ENCODE results near the gene KDM4E.
"Not testable (repeated sequence)": the region's sequence is repeated elsewhere in the genome, so short reads cannot be mapped to it uniquely, and the experiment has no call there.

The KDM4E gene

DNA sequence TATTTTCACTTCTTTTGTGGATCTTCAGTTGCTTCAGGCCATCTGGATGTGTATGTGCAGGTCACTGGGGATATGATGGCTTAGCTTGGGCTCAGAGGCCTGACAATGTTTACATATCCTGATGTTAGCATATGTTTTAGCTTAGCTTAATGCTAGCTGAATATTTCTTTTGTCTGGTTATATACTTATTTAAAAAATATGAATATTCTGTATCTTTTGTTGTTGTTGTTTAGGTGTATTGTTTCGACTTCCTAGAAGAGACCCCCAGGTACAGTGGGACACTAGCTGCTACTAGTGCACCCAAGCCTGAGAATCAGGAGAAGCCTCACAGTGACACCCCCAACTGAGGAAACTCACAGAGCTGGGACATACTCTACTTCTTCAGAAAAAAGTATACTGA, at the start of gene KDM4E:
Gene KDM4E, plus strand, starts transcription at position 301 of the 400 bp plus-strand sequence. CDS start 300 bp downstream, outside the sequence.
- no peak for DNase-seq (ENCODE audit: low read depth)

DNA sequence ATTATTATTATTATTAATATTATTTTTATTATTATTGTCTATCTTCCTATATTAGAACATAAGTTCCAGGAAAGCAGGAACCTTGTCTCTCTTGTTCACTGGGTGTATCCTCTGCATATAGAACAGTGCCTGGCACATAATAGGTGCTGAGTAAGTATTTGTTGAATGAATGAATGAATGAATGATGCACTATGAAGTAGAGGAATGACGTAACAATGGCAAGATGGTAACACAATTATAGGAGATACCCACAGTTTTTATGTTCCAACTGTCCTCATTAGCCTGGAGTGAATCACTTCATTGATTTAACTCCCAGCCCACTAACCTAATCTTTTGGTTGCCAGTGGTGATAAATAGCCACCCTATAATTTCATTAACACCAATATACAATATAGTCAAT, 49.5 kb upstream of the KDM4E start:
- no peak for DNase-seq (ENCODE audit: low read depth)

DNA sequence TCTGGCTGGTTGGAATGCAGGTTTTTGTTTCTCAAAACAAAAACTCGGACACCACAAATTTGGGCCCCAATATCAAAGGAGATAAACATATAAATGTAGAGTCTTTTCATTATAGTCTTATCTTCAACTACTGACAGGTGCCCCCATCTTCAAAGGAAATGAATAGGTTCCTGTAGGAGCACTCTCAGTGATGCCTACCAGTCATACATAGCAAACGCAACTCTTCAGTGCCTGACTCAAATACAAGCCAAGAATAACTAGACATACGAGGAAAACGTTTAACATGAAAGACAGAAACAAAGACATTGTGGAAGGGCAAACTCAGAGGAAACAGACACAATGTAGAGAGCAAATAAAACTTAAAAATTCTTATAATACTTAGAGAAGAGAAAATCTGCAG, 37.7 kb upstream of the KDM4E start:
- DNase-seq (ENCODE audit: low read depth) = no peak

DNA sequence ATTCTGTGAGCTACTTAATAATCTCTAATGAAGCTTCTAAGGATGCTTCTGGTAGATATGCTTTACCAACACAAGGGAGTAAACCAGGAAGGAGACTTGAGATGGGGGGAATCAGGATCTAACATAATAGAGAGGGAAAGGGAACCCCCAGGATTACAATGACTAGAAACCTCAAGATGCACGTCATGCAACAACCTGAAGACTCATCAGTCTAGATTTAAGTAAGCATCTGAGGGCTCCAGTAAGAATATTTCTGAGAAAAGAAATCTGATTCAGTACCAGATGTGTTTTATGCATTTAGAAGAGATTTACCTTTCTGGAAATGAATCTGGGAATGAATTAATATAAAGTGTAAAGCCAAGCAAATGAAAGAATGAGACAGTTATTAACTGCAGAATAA, 36.3 kb upstream of the KDM4E start:
- DNase-seq (ENCODE audit: low read depth) = no peak

GRCh38 chr11:94993400-94993943, 31.6 kb upstream of the KDM4E start:
- no peak for DNase-seq (ENCODE audit: low read depth)

- no peak for DNase-seq (ENCODE audit: low read depth)
Observed at GRCh38 chr11:94997437-94997836, 27.6 kb upstream of the KDM4E start.

DNA sequence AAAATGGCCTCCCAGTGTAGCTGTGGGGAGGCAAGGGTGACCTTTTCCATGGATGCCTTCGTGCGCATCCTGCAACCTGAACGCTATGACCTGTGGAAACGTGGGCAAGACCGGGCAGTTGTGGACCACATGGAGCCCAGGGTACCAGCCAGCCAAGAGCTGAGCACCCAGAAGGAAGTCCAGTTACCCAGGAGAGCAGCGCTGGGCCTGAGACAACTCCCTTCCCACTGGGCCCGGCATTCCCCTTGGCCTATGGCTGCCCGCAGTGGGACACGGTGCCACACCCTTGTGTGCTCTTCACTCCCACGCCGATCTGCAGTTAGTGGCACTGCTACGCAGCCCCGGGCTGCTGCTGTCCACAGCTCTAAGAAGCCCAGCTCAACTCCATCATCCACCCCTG, 26.8 kb upstream of the KDM4E start:
- DNase-seq (ENCODE audit: low read depth) = no peak

- no peak for DNase-seq (ENCODE audit: low read depth)
Observed at GRCh38 chr11:95003716-95004115, 21.3 kb upstream of the KDM4E start.

DNA sequence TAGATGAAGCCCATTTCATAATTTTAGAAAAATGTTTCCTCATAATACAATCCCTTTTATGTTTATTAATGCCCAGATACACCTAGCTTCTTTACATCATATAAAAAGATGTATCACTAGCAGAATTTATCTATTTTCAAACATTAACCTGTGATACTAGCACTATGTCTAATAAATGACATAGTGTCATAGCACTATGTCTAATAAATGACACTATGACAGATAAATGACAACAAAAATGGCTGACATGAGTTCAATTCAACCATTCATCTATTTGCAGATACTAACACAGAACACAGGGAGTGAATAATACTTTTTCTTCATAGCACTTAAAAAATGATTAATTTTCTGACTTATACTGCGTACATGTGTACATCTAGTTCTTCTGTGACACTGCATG, 19.4 kb upstream of the KDM4E start:
- no peak for DNase-seq (ENCODE audit: low read depth)

GRCh38 chr11:95011376-95011775, 13.7 kb upstream of the KDM4E start:
- no peak for DNase-seq (ENCODE audit: low read depth)

GRCh38 chr11:95014184-95014821, 10.8 kb upstream of the KDM4E start:
- no peak for DNase-seq (ENCODE audit: low read depth)

DNA sequence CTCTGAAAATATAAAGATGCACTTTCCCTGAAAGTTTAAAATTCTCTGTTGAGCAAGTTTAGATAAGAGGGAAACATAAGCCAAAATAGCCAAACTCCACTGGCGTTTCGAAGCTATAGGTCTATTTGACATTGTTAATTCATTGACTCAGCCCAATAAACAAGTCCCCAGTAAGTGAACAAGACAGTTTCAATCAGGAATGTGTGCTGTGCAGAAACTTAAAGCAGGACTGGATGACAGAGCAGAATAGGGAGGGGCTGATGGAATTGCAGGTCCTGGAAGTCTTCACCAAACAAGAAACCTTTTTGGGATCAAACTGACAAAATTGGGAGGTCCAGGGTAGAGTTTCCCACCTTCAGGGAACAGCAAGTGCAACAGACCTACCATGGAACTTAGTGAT, 8.9 kb upstream of the KDM4E start:
- no peak for DNase-seq (ENCODE audit: low read depth)

DNA sequence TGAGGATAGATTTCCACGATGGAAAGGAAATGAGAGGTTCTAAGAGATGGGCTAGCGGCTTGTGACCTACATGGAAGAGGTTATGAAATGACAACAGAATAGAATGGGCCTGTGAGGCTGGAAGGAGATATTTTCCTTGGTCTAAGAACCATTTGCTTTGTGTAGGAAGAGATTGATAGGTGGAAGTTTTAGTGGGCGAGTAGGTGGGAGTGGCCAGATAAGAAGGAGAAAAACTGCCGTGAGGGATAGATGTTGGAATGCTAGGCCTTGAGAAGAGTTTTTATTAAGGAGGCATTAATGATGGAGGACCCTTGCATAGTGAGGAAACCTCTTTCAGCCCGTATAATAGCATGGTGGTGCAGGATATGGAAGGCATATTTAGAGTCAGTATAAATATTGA, 3.6 kb upstream of the KDM4E start:
- DNase-seq (ENCODE audit: low read depth) = not testable (repeated sequence)

DNA sequence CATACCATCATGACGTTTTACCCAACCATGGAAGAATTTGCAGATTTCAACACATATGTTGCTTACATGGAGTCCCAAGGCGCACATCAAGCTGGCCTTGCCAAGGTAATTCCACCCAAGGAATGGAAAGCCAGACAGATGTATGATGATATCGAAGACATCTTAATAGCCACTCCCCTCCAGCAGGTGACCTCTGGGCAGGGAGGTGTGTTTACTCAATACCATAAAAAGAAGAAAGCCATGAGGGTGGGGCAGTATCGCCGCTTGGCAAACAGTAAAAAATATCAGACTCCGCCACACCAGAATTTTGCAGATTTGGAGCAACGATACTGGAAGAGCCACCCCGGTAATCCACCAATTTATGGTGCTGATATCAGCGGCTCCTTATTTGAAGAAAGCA, 536 bp downstream of the KDM4E start:
- not testable (repeated sequence) for DNase-seq (ENCODE audit: low read depth)

DNA sequence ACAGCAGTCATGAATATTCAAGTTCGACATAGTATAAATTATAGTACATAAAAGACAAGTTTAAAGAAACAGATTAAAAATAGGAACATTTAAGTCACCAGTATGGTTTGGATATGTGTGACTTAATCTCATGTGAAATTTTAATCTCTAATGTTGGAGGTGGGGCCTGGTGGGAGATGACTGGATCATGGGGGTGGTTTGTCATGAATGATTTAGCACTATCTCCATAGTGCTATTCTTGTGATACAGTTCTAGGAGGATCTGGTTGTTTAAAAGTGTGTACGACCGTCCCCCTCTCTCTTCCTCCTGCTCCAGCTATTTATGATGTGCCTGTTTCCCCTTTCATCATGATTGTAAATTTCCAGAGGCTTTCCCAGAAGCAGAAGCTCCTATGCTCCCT, 3.3 kb downstream of the KDM4E start:
- no peak for DNase-seq (ENCODE audit: low read depth)

- no peak for DNase-seq (ENCODE audit: low read depth)
Observed at GRCh38 chr11:95033051-95033450, 8.0 kb downstream of the KDM4E start.

DNA sequence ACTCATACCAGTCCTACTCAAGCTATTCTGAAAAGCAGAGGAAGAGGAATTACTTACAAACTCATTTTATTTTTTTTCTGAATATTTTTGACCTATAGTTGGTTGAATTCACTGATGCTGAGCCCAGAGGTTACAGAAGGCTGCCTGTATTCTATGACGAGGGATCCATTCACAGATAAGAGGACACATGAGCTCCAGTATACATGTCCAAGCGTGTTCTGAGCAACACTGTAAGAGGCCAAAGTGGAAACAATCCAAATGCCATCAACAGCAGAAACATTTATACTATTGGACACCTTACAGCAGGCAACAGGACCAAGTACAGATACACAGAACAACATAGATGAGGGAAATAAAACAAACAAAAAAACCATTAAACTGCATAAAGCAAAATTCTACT, 10.3 kb downstream of the KDM4E start:
- no peak for DNase-seq (ENCODE audit: low read depth)

DNA sequence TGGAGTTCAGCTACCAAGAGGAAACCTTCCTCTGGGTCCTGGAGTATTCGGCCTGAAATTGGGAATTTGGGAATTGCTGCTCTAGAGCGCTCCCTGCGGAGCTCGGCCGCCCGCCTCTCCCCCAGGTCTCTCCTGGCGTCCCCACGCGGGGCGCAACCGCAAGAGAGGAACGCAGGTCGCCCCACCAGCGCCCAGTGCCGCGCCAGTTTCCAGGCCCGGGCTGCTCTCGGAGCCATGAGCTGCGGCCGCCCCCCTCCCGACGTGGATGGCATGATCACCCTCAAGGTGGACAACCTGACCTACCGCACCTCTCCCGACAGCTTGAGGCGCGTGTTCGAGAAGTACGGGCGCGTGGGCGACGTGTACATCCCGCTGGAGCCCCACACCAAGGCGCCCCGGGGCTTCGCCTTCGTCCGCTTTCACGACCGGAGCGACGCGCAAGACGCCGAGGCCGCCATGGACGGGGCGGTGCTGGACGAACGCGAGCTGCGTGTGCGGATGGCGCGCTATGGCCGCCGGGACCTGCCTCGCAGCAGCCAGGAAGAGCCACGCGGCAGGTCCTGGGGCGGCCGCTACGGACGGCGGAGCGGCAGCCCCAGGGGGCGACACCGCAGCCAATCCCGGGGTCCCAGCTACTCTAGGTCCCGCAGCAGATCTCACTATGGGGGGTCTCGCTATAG, 12.4 kb downstream of the KDM4E start:
- DNase-seq (ENCODE audit: low read depth) = not testable (repeated sequence)

GRCh38 chr11:95042239-95042638, 17.2 kb downstream of the KDM4E start:
- DNase-seq (ENCODE audit: low read depth) = no peak

- DNase-seq (ENCODE audit: low read depth) = no peak
Observed at GRCh38 chr11:95042906-95043305, 17.8 kb downstream of the KDM4E start.

DNA sequence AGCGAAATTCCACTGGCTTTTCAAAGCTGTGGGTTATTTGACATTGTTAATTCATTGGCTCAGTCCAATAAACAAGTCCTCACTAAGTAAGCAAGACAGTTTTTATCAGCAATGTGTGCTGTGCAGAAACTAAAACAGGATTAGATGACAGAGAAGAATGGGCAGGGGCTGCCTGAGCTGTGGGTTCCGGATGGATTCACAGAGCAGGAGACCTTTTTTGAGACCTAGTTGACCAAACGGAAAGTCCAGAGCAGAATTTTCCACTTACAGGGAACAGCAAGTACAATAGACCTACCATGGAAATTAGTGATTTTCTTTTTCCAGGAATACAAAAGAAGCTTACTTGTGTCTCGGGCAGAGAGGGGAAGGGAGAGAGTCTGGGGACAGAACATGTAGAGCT, 19.0 kb downstream of the KDM4E start:
- DNase-seq (ENCODE audit: low read depth) = no peak

DNA sequence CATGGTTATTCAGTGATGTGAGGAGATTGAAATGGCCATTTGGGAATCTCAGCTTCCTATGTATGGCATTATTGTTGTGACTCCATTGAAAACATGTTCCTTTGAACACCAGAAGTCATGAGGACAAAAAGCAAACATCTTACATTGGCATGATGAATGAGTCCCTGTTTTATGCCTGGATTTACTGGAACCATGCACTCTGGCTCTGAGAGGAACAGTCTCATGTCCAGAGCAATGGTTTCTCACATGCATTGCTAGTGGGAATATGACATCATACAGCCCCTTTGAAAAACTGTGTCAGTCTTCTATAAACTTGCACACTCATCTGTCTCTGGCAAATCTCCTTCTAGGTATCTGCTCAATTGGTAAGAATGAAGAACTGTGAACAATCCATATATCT, 20.8 kb downstream of the KDM4E start:
- DNase-seq (ENCODE audit: low read depth) = no peak

DNA sequence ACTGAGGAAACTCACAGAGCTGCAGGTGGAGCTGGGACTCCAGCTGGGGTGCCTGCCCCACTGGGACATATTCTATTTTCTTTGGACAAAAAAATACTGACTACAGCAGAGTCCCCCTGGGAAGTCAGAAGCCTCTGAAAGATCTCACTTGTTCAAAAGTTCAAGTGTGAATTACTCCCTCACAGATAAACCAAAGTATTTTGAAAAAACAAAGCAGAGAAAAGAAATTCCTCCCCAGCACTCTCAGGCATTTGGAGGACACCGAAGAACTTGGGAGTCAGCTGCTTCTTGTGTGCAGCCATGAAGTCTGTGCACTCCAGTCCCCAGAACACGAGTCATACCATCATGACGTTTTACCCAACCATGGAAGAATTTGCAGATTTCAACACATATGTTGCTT, 24.1 kb downstream of the KDM4E start, which contains the start of gene KDM4F:
Gene KDM4F, plus strand, starts transcription at position 301 of the 400 bp plus-strand sequence.
- DNase-seq (ENCODE audit: low read depth) = not testable (repeated sequence)

All from EH (cell line).